Stimulated activated CD4-positive, alpha-beta T cell treated with anti-CD3 and anti-CD28 coated beads, Interleukin-4, amount 100 ng/mL, for 48 hours (primary cell): ENCODE measurements around the gene COL26A1.
"Not testable (repeated sequence)": the region's sequence is repeated elsewhere in the genome, so short reads cannot be mapped to it uniquely, and the experiment has no call there.

Experiments
- DNase-seq, 2 donors: peaks; one replicate each; pipeline ENCODE4 v3.0.0-alpha.2; 2020; ENCODE audit warnings: low read depth in 2 of 2

Gene COL26A1

GRCh38 chr7:101362334-101363195 lies at the start of gene COL26A1:
Gene COL26A1 (plus strand): TSS chr7:101362875. CDS start chr7:101363033, 158 bp downstream.
- DNase-seq, result no peak

GRCh38 chr7:101315336-101315735 lies 47.3 kb upstream of the COL26A1 start:
- peak; percentile 39 to 41 for DNase-seq

GRCh38 chr7:101319401-101319800 lies 43.3 kb upstream of the COL26A1 start:
- no peak for DNase-seq

GRCh38 chr7:101321491-101322401 lies 40.9 kb upstream of the COL26A1 start, which contains the start of gene IFT22:
Gene IFT22 (minus strand): TSS chr7:101321812. CDS start chr7:101321709, 103 bp downstream.
- peak; percentile 77 to 89 for DNase-seq

DNA sequence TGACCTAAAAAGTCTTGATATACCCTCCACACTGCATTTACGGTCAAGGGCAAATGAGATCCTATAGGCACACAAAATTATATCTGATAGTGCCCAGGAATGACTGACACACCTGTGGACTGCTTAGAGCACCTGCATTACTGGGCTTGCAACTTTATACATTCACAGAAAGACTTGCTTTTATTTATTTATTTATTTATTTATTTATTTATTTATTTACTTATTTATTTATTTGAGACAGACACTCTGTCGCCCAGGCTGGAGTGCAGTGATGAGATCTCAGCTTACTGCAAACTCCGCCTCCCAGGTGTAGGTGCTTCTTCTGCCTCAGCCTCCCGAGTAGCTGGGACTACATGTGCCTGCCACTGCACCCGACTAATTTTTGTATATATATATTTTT lies 34.5 kb upstream of the COL26A1 start:
- DNase-seq, result no peak

- no peak for DNase-seq
These were observed 32.6 kb upstream of the COL26A1 start for GRCh38 chr7:101330011-101330484.

- DNase-seq, result no peak
These were observed 30.6 kb upstream of the COL26A1 start for GRCh38 chr7:101332026-101332425.

- no peak for DNase-seq
These were observed 28.8 kb upstream of the COL26A1 start for GRCh38 chr7:101333912-101334311.

DNA sequence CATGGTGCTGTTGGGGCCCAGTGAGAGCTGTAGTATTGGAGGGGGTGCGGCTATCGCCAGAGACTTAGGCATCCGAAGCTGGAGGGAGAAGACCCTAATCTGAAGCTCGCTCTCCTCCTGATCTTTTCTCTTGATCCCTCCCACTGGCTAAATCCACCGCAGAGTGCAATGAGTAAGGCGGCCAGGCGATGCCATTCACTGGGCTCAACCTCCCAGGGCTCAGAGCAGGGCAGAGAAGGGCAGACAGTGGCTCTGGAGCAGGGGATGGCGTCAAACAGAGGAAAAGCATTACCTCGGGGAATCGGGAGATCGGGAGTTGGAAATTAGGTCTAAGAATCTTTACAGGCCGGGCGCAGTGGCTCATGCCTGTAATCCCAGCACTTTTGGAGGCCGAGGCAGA lies 22.3 kb upstream of the COL26A1 start:
- DNase-seq, result no peak

DNA sequence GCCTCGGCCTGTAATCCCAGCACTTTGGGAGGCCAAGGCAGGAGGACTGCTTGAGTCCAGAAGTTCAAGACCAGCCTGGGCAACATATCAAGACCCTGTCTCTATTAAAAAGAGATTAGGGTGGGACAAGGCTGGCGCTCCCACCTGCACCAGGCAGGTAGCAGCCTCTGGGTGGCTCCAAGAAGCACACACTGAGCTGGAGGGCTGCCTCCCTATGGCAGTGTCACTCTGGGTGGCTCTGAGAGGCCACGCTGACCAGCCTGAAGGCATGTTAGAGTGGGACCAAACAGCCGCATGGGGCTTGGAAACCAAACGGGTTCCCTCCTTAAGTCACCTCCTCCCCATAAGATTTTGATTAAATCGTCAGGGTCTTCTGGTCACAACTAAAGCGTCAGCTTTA lies 19.8 kb upstream of the COL26A1 start:
- no peak for DNase-seq

DNA sequence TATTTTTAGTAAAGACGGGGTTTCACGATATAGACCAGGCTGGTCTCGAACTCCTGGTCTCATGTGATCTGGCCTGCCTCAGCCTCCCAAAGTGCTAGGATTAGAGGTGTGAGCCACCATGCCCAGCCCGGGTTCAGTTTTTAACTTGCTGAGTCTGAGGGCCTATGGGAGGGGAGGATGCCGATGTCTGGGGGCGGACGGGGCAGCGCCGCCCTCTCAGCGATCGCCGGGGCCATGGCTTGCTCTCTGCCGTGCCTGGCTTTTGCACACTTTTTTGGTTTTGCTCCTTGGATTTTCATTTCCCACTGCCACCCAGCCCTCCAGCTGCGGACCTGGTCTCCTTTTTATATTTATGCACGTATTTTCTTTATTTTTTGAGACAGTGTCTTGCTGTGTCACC lies 15.2 kb upstream of the COL26A1 start:
- DNase-seq, result no peak

DNA sequence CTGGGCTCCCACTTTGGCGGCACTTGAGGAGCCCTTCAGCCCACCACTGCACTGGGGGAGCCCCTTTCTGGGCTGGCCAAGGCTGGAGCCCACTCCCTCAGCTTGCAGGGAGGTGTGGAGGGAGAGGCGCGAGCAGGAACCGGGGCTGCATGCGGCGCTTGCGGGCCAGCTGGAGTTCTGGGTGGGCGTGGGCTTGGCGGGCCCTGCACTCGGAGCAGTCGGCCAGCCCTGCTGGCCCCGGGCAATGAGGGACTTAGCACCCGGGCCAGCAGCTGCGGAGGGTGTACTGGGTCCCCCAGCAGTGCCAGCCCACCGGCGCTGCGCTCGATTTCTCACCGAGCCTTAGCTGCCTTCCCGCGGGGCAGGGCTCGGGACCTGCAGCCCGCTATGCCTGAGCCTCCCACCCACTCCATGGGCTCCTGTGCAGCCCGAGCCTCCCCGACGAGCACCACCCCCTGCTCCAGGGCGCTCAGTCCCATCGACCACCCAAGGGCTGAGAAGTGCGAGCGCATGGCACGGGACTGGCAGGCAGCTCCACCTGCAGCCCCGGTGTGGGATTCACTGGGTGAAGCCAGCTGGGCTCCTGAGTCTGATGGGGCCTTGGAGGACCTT lies 14.1 kb upstream of the COL26A1 start:
- DNase-seq, result not testable (repeated sequence)

GRCh38 chr7:101349300-101349699 lies 13.4 kb upstream of the COL26A1 start:
- not testable (repeated sequence) for DNase-seq

- DNase-seq, result no peak
These were observed 9.8 kb upstream of the COL26A1 start for GRCh38 chr7:101352920-101353308.

GRCh38 chr7:101357433-101357832 lies 5.2 kb upstream of the COL26A1 start:
- no peak for DNase-seq

DNA sequence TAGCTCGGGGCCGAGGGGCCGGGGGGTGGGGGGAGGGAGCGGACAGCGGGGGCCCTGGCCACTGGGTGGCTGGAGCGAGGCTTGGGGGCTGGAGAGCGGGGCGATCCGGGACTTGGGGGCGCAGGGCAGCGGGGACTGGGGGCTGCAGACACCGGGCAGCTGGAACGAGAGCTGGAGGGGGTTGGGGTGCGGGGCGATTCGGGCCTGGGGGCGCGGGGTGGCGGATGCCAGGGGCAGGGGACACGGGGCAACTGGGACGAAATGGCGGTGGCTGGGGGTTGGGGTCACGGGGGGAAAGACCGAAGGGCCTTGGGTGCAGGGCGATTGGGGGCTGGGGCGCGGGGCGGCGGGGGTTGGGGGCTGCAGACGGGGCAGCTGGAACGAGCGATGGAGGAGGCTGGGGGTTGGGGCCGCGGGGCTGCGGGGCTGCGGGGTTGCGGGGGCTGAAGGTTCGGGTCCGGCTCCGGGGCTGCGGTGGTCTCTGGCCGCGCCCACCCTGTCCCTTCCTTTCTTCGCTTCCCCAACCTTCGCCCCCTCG lies 590 bp downstream of the COL26A1 start:
- DNase-seq, result no peak

GRCh38 chr7:101363734-101364374 lies 1.2 kb downstream of the COL26A1 start:
- peak; percentile 54 to 58 for DNase-seq

DNA sequence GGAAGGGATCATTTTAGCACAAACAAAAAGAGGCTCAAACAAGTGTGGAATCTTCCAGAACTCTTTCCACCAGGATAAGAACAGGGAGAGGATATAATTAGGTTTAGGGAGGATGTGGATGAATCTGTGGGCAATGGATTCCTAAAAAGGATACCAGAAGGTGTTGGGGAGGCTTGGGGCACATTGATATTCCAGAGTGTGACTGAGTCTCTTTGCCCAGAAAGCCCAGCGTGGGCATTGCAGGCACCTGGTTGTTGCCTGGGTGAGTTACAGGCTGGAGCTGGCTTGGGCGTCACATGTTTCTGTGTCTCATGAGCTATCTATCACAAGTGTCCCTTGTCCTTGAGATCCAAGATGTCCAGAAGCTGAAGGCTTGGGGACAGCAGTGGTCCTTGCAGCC lies 3.3 kb downstream of the COL26A1 start:
- DNase-seq, result no peak

DNA sequence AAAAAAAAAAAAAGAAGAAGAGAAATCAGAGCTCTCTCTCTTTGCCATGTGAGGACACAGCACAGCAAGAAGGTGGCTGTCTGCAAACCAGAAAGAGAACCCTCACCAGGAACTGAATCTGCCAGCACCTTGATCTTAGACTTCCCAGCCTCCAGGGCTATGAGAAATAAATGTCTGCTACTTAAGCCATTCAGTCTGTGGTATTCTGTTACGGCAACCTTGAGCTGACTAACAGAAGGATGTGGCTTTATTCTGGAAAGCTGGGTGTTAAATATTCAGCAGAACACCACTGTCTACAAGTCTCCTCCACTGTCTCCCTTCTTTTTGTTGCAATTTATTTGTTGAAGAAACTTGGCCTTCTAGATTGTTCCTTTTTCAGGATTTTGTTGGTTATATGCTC lies 5.0 kb downstream of the COL26A1 start:
- DNase-seq, result no peak

DNA sequence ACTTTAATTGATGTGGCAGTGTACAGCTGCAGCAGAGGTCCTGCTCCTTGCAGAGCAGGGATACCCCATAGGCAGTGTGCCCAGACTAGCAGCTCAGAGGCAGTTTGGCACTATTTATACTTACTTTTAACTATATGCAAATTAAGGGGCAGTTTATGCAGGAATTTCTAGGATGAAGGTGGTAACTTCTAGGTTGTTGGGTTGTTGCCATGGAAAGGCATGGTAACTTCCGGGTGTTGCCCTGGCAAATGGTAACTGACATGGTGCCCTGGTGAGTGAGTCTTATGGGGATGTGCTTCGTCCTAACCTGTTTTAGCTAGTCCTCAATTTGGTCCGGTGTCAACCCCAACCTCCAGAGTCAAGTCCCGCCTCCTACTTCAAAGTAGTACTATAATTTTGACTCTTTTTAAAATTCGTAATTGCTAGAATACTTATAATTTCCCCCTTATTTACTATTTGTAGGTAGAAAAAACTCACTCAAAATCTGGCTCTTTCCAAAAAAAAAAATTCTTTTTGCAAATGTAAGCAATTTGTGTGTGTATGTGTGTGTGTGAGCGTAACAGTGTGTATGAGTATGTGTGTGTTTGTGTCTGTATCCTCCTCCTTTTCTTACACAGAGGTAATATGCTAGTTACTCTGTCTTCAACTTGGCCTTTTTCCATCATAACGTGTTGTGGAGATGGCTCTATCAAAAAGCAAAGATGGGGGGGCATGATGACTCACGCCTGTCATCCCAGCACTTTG lies 5.9 kb downstream of the COL26A1 start:
- DNase-seq, result no peak
